Astrocyte of the cerebellum (primary cell): ENCODE measurements around the gene GRAMD4.

Source experiments
- DNase-seq: peaks from one replicate; pipeline ENCODE4 v3.0.0-alpha.2; 2011; ENCODE audit warnings: low read depth
- H3K4me3 ChIP-seq: 2 replicates; pipeline ENCODE4 v1.5.1; 2011; ENCODE audit warnings: mild to moderate bottlenecking, low read depth, low read length, moderate library complexity
- in situ Hi-C: cut with HindIII; loops from 2 replicates; pipeline ENCODE4 v1.10.0; 2017; ENCODE audit warnings: low sequenced_read_pairs
- TF ChIP-seq, protein P1 (sequence below): IDR thresholded peaks from 2 replicates; pipeline ENCODE4 v1.5.1; 2012; ENCODE audit warnings: low read length, low read depth, moderate library complexity, mild to moderate bottlenecking; ENCODE audit errors: missing control alignments

GRAMD4 gene

DNA sequence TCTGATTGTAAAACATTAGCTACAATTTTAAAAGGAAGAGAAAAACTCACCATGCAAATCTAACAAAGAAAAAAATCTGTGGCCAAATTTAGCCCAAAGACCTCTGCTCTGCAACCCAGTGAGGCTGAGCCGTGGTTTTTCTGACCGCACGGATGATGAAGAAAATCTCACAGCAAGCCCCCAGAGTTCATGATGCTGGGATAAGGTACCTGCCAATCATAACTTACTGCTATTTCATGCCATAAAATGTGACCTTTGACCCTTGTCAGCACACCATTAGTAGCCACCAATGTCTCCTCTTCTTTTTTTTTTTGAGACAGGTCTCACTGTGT is 106.8 kb downstream of the GRAMD4 start:
- no peak overlapping the region for H3K4me3 ChIP-seq
- TF ChIP-seq, protein P1, sequence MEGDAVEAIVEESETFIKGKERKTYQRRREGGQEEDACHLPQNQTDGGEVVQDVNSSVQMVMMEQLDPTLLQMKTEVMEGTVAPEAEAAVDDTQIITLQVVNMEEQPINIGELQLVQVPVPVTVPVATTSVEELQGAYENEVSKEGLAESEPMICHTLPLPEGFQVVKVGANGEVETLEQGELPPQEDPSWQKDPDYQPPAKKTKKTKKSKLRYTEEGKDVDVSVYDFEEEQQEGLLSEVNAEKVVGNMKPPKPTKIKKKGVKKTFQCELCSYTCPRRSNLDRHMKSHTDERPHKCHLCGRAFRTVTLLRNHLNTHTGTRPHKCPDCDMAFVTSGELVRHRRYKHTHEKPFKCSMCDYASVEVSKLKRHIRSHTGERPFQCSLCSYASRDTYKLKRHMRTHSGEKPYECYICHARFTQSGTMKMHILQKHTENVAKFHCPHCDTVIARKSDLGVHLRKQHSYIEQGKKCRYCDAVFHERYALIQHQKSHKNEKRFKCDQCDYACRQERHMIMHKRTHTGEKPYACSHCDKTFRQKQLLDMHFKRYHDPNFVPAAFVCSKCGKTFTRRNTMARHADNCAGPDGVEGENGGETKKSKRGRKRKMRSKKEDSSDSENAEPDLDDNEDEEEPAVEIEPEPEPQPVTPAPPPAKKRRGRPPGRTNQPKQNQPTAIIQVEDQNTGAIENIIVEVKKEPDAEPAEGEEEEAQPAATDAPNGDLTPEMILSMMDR, result no peak
- DNase-seq, result no peak
- in situ Hi-C loops, result no loop called here

- H3K4me3 ChIP-seq, result no peak overlapping the region
- TF ChIP-seq, protein P1, result no peak
- in situ Hi-C loops, result no loop called here
- no peak for DNase-seq
These were observed 107.7 kb downstream of the GRAMD4 start for GRCh38 chr22:46727813-46728364.

DNA sequence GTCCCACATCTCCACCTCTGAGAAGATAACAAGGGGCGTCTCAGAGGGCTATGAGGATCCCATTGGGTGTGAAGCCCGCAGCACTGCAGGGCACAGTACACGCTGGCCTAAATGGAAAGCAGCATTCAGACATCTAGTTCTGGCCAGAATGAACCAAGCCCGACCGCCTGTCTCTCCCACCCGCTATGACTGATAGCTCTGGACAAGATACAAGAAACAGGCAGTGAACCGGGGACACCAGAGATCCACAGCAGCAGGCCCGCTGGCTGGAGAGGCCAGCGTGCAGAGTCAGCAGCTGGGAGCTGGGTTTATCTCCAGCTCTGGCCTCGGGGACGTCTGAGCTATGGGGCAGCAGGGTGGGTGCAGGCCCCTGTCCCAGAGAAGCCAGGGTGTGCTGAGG is 108.3 kb downstream of the GRAMD4 start:
- DNase-seq, result no peak
- no peak overlapping the region for H3K4me3 ChIP-seq
- TF ChIP-seq, protein P1, result no peak
- in situ Hi-C loops, result no loop called here
